Astrocyte (in vitro differentiated cells and primary cell): ENCODE results near the gene OMA1.

Source experiments
- CTCF ChIP-seq: IDR thresholded peaks from 2 replicates; pipeline ENCODE4 v1.5.1; 2011; ENCODE audit warnings: low read depth, mild to moderate bottlenecking, inconsistent platforms, low read length, moderate library complexity; ENCODE audit not compliant: insufficient read depth
- EZH2 ChIP-seq: IDR thresholded peaks from 2 replicates; pipeline ENCODE4 v1.6.1; 2012; ENCODE audit warnings: mild to moderate bottlenecking, low read length, inconsistent platforms; ENCODE audit not compliant: insufficient read depth

GRCh38 chr1:58469476-58469875 is 77.0 kb downstream of the OMA1 start:
- no peak for TF ChIP-seq CTCF
- TF ChIP-seq EZH2: no peak
